Stimulated activated CD8-positive, alpha-beta memory T cell treated with anti-CD3 and anti-CD28 coated beads, Interleukin-12 subunit alpha, Interleukin-12 subunit beta, amount 100 ng/mL, for 4 hours (primary cell): Measurements from ENCODE around the gene SOS2.
A peak's percentile ranks its signal among the peaks of the same experiment; 100 is the strongest.
"Not testable (repeated sequence)": the region's sequence is repeated elsewhere in the genome, so short reads cannot be mapped to it uniquely, and the experiment has no call there.

Experiments used
- DNase-seq: peaks from one replicate; pipeline ENCODE4 v3.0.0-alpha.2; 2020; ENCODE audit warnings: low read depth

Gene SOS2

GRCh38 chr14:50085570-50086320, 145.6 kb downstream of the SOS2 start:
- DNase-seq: no peak

GRCh38 chr14:50084666-50085065, 146.7 kb downstream of the SOS2 start:
- DNase-seq: no peak

GRCh38 chr14:50083467-50084337, 147.7 kb downstream of the SOS2 start:
- DNase-seq: peak; percentile 32

- DNase-seq: peak; percentile 65
These were observed 148.5 kb downstream of the SOS2 start for GRCh38 chr14:50082784-50083466.

- peak; percentile 39 for DNase-seq
These were observed 149.1 kb downstream of the SOS2 start for GRCh38 chr14:50082308-50082742.

GRCh38 chr14:50079103-50079502, 152.3 kb downstream of the SOS2 start:
- not testable (repeated sequence) for DNase-seq

GRCh38 chr14:50073663-50074062, 157.7 kb downstream of the SOS2 start:
- not testable (repeated sequence) for DNase-seq

- no peak for DNase-seq
These were observed 159.0 kb downstream of the SOS2 start for GRCh38 chr14:50072395-50072794.

- DNase-seq: no peak
These were observed 160.4 kb downstream of the SOS2 start for GRCh38 chr14:50070840-50071548.

GRCh38 chr14:50070230-50070629, 161.1 kb downstream of the SOS2 start:
- no peak for DNase-seq

- no peak for DNase-seq
These were observed 162.1 kb downstream of the SOS2 start for GRCh38 chr14:50069325-50069724.

GRCh38 chr14:50068496-50068895, 162.9 kb downstream of the SOS2 start:
- DNase-seq: no peak

- DNase-seq: no peak
These were observed 163.5 kb downstream of the SOS2 start for GRCh38 chr14:50067723-50068495.
